NCI-H2107 treated with DMSO at 0.1 percent for 48 hours (cell line): Measurements from ENCODE around the gene GRAMD4.
A peak's percentile ranks its signal among the peaks of the same experiment; 100 is the strongest.

Experiments
- DNase-seq: peaks from one replicate; lab custom pipeline; 2025; ENCODE audit not compliant: unreplicated experiment; lab: John Stamatoyannopoulos, UW

Gene GRAMD4

GRCh38 chr22:46596032-46596441 is 24.1 kb upstream of the GRAMD4 start:
- no peak for DNase-seq

- DNase-seq: peak; percentile 3
These were observed 23.4 kb upstream of the GRAMD4 start for GRCh38 chr22:46596819-46597218.

GRCh38 chr22:46598224-46598623 is 22.0 kb upstream of the GRAMD4 start:
- DNase-seq: no peak

- DNase-seq: no peak
These were observed 21.3 kb upstream of the GRAMD4 start for GRCh38 chr22:46598737-46599424.

GRCh38 chr22:46600273-46600796 is 19.9 kb upstream of the GRAMD4 start:
- no peak for DNase-seq

GRCh38 chr22:46602025-46602424 is 18.2 kb upstream of the GRAMD4 start:
- DNase-seq: no peak

- DNase-seq: peak; percentile 2
These were observed 15.9 kb upstream of the GRAMD4 start for GRCh38 chr22:46604306-46604690.

- DNase-seq: no peak
These were observed 15.1 kb upstream of the GRAMD4 start for GRCh38 chr22:46605117-46605516.

GRCh38 chr22:46606886-46607285 is 13.3 kb upstream of the GRAMD4 start:
- DNase-seq: no peak

GRCh38 chr22:46607483-46608114 is 12.6 kb upstream of the GRAMD4 start:
- DNase-seq: no peak

GRCh38 chr22:46609175-46609690 is 11.0 kb upstream of the GRAMD4 start:
- DNase-seq: no peak

GRCh38 chr22:46609724-46610201 is 10.4 kb upstream of the GRAMD4 start:
- DNase-seq: no peak

- no peak for DNase-seq
These were observed 9.8 kb upstream of the GRAMD4 start for GRCh38 chr22:46610356-46610755.

- no peak for DNase-seq
These were observed 9.0 kb upstream of the GRAMD4 start for GRCh38 chr22:46611189-46611588.

GRCh38 chr22:46612341-46612903 is 7.8 kb upstream of the GRAMD4 start:
- DNase-seq: no peak

- DNase-seq: no peak
These were observed 7.1 kb upstream of the GRAMD4 start for GRCh38 chr22:46612904-46613605.

GRCh38 chr22:46613606-46614021 is 6.6 kb upstream of the GRAMD4 start:
- DNase-seq: no peak

- DNase-seq: no peak
These were observed 5.9 kb upstream of the GRAMD4 start for GRCh38 chr22:46614025-46614931.

- DNase-seq: no peak
These were observed 2.8 kb upstream of the GRAMD4 start for GRCh38 chr22:46617207-46617985.
